NCI-H345 treated with DMSO at 0.1 percent for 48 hours (cell line): Measurements from ENCODE around the gene PTPRN2.

ENCODE experiments used
- DNase-seq: peaks from one replicate; lab custom pipeline; 2025; ENCODE audit not compliant: unreplicated experiment; lab: John Stamatoyannopoulos, UW

Gene PTPRN2

DNA sequence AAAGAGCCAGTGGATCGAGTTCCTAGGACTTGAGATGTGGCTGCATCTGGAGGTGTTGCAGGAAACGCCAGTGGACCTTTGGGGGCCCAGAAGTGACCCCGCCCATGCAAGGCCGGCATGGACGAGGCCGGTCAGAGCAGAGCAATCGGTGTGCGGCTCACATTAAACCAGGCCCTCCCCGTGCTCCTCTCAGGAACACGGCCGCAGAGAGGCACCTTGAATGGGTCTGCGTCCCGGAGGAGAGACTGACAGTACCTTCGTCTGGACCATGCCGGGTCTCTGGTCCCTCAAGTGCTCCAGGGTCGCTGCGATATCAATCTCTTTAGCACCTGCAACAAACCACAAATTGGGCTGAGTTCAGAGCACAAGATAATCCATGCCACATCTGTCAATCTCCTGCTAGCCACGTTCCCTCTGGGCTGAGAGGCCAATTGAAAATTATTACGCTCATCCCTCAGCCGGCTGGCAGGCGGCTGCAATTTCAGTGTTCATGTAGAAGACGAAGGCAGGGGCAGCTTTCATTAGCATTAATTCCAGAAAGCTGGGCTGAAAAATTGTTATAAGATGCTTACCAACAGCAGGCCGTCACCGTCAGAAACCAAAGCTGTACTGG, 1038.8 kb downstream of the PTPRN2 start:
- DNase-seq, result no peak

DNA sequence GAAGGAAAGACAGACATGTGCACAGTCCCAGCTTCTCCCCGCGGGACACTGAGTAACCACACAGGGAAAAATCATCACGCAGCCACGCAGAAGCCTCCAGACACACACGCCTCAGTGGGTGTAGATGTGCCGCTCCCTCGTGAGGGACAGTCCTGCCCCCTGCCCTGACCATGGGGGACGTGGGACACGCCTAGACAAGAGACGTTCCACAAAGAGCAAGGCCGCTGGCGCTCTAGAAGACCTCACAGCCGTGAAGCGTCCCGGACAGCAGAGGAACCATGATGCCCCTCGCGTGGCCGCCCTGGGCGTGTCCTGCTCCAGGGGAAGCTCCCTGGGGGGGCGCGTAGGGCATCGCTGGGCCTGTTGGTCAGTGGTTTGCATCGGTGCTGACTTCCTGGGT, 1040.0 kb downstream of the PTPRN2 start:
- DNase-seq, result no peak

DNA sequence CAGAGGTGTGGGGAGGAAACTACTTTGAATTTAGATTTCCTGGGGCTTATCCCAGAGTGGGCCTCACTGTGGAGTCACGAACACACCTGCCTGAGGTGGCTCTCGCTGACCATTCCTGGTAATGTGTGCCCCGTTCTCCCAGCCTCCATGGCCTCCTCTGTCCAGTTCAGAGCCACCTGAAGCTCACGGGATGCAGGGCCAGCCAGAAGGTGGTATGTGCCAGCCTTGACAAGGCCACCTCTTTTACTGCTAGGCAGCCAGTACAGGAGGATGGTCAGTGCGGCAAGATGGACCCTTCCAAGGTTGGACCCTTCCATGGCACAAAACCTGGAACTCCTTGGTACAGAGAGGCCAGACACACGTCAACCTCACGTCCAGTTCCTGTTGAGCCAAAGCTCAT, 1040.5 kb downstream of the PTPRN2 start:
- DNase-seq, result no peak

DNA sequence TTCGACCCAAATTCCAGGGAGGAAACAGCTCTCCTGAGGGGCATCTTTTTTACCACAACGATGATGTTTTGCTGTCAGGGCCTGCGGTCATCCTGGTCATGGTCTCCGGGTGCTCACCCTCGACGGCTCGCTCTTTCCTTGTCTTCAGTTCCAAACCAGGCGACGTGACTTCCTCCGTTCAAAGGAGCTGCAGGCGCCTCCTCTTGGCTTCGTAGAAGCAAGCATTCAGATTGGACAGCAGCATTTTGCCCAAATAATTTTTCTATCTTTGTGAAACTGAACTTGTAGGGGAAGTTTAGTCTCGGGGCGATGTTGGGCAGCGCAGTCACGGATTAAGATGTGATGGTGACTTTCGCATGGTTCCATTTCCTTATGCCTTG, 1042.0 kb downstream of the PTPRN2 start:
- no peak for DNase-seq

DNA sequence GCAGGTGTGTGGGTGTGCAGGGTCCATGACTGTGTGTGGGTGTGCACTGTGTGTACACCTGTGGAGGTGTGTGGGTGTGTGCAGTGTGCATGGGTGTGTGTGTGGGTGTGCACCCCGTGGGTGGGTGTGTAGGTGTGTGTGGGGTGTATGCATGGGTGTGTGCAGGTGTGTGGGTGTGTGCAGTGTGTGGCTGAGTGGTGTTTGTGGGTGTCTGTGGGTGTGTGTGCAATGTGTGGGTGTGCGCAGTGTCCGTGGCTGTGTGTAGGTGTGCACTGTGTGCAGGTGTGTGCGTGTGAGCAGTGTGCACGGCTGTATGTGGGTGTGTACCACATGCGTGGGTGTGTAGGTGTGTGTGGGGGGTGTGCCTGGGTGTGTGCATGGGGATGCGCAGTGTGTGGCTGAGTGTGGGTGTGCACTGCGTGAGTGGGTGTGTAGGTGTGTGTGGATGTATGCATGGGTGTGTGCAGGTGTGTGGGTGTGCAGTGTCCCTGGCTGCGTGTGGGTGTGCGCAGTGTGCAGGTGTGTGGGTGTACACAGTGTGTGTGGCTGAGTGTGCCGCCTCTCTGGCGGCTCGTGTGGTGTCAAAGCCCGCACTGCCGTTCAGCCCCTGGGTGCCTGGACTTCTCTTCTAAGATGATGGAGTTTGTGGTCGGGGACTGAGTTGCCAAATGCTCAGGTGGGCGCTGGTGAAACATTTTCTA, 1042.5 kb downstream of the PTPRN2 start:
- no peak for DNase-seq

DNA sequence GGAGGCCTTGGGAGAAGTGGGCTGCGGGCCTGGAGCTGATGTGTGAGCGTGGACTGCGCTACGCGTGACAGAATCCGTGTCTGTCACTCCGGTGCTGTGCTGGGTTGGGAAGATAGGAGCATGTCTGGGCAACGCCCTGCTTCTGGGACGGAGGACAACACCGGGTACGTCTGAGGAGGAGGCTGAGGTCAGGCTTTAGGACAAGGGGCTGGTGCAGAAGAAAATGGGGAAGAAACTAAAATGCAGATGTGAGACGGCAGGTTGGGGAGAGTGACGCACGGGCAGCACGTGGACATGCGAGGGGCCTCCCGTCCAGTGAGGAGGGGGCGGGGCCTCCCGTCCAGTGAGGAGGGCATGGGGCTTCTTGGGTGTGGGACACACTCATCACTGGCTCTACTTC, 1043.4 kb downstream of the PTPRN2 start:
- no peak for DNase-seq

DNA sequence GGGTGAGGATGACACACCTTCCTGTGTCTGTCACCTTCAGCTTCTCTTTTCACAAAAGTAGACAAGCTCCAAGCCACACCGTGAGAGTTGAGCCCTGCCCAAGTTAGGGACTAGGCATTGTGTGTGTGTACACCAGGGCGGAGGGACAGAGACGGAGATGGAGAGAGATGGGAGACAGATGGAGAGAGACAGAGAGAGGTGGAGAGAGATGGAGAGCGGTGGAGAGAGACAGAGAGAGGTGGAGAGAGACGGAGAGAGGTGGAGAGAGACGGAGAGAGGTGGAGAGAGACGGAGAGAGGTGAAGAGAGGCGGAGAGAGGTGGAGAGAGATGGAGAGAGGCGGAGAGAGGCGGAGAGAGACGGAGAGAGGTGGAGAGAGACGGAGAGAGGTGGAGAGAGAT, 1043.8 kb downstream of the PTPRN2 start:
- DNase-seq, result no peak

DNA sequence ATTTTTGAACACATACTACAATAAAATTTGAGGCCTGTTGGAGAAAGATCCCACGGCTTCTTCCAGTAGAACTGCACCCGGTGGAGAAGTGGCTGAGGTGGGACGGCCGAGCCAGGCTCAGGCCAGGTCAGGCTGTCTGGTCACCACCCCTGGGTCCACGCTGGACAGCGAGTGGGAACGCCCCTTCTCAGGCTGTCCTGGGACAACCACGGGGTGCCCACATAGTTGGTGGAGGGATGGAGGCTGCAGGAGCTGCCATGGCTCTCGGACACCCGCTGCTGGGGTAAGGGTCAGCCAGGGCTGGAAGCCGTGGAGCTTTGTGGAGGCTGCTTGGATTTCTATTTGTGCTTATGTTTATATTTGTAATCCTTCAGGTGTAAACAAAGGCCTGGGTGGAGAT, 1044.3 kb downstream of the PTPRN2 start:
- DNase-seq, result no peak

DNA sequence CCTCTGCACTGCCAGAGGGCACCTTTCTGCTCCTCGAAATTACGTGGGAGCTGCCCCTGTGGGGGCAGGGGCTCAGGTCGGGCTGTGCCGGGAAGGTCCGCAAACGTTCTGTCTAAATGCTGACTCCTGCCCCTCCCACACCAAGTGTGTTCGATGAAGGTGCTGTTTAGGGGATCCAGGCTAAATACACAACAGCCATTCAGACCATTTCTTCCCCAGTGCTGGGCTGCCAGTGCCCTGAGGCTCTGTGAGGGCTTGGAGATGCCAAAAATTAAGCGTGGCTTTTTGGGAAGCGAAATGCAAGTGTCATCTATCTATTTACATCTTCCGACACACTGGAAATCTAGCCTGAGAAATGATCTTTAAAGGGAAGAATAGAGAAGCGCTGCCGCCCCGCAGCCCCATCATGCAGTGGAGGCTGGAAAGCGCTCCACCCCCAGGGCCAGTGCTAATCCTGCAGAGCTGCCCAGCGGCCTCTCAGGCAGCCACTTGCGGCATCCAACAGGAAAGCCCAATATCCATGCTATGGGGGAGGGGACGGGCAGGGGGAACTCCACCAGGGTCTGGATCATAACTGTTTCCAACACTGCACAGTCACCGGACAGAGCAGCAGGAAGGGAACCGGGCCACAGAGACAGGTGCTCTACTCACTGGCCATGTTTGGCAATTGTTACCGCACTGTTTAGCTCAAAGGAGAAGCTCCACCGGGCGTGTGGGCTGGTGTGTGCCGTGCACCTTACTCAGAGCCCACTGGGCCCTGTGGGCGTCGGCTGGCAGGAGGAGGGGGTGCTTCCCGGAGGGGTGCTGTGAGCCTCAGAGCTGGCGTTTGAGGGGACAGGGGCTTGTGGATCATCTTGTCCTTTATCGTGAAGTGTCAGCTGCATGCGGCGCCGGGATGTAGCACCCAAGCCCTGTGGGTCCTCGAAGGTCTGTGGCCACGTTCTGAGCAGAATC, 1045.3 kb downstream of the PTPRN2 start:
- DNase-seq, result no peak

DNA sequence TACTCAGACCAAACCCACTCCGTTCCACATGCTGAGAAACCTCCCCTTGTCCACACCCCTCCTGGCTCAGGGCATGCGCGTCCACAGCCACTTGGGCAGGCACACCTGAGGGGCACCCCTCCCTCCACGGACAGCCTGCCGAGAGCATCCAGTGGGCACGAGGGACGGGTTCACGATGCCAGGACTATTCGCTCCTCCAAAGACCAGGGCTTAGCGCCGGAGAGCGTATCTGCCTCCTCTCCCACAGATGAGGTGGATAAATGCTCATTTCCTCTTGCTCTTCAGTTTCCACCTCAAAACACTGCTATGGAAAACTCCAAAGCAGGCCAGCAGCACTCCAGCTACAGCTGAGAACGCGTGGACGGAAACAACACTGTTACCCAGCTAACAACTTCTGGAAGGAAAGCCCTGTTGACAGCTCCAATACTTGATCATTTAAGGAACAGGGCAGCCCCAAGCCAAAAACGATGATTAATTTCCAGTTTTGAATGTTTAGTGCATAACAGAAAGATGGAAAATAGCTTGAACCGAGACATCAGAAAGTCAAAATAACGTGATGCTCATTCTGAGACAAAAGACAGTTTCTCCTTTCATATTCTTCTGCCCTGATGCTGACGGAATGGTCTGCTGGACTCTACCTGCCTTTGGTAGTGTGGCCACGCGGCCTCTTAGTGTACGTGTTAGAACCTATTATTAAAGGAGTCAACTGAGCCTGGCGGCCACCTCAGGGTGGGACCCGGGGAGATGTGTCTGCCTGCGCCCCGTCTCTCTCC, 1046.1 kb downstream of the PTPRN2 start:
- no peak for DNase-seq

DNA sequence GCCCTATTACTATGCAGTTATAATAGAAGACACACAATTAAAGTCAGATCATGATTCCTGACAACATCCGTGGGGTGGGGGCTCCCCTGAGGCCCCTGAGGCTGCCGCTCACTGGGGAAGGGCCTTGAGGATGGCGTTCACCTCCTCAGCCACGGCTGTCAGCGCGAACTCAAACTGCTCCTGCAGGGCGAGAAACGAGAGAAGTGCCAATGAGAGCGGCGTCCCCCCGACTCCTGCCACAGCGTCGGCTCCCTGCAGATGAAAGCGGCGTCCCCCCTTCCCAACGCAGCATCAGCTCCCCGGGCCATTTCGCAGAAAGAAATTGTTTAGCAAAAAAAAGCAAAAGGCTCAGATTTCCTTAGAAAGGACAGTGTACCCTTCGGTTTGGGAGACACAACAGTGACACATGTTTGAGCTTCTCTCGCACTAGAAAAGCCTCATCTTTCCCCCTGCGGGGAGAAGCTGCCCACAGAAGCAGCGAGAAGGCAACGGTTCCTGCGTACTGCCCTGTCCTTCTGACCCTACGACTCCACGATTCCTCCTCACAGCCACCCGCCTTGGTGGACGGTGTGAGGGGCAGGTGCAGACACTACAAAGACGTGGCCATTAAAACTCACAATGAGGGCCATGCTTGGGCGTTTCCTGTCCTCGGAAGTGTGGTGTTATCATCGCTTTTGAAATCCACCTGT, 1046.9 kb downstream of the PTPRN2 start:
- no peak for DNase-seq

DNA sequence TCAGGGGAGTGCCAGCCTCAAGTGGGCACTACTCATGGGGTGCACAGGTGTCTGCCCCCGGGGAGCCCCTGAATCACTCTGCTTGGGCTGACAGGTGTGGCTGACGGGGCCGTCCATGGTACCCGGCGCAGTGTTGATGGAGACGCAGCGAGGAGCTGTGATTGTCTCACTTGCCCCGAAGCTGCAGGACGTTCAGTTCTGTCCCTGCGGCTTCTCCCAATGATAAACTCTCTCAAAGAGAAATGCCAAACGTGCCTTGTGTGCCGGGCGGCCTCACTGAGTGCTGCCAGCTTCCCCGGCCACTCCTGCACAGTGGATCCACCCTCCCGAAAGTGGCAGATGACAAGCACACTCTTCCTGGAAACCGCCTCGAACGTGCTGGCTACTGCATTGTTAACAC, 1047.6 kb downstream of the PTPRN2 start:
- no peak for DNase-seq

DNA sequence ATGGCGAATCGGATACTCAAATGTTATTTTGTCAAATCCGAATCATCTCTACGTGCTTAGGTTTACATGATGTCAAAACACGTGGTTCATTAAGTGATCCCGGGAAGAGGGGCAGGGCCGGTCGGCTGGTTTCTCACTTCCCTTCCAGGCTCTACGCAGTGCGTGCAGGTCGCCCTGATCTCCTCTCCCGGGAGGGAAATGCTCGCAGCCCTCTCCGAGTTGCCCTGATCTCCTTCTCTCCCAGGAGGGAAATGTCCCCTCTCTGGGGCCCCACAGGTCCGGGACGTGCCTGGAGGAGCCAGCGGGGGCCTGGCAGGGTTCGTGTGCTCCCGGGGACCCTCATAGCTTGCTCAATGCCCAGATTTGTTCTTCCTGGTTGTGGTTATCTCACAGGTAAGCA, 1048.1 kb downstream of the PTPRN2 start:
- DNase-seq, result no peak

DNA sequence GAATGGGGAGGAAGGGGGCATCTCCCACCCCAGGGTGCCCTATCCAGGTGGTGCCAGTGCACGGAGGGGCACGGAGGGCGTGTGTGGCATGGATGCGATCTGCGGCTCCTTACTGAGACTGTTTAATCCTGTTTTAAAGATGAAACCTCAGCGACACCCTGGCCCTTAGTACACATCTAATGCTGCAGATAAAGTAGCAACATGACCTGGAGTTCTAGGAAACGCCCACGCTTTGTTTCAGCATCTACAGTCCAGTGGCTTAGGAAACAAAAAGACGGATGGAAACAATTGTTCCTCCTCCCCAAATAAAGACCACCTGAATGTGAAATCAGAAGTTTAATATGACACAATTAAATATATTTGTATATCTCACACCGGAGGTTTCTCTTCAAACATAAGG, 1048.9 kb downstream of the PTPRN2 start:
- no peak for DNase-seq

DNA sequence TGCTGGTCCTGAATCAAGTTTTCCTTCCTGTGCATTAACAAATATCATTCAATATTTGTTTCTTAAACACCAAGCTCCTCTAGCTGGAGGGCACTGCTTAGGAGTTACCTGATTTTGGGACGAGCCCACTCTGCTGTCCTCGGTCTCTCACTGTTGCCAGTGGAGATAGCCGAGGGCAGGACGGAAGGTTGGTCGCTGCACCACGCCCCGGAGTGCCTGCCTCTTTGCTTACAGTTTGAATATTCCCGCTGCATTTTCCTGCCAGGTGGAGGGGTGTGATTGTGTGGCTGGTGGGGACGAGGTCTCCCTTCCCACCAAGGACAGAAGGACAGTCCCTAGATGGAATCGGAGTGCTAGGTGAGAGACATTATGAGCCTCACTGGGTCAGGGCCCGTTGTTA, 1049.3 kb downstream of the PTPRN2 start:
- DNase-seq, result no peak

DNA sequence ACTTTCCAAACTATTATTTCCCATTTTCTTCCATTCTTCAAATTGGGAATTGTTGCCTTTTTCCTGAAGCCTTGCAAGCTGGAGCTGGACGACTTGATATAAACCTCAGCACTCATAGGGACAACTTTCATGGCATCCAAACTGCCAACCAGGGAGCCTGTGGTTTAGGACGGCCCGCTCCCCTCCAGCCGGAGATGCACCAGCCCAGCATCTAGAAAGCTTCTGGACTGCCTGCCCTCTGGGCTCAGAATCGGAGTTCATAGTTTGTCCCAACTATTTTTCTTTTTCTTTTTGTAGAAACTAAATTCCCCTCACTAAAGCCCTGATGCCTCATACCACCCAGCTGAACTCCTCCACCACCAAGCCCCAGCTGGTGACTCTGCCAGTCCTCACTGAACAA, 1050.6 kb downstream of the PTPRN2 start:
- DNase-seq, result no peak

DNA sequence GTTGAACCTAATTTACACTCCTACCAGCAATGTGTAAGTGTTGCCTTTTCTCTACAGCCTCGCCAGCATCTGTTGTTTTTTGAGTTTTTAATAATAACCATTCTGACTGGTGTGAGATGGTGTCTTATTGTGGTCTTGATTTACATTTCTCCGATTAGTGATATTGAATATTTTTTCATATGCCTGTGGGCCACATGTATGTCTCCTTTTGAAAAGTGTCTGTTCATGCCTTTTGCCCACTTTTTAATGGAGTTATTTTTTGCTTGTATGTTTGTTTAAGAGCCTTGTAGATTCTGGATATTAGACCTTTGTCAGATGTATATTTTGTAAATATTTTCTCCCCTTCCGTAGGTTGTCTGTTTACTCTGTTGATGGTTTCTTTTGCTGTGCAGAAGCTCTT, 1055.6 kb downstream of the PTPRN2 start:
- no peak for DNase-seq

DNA sequence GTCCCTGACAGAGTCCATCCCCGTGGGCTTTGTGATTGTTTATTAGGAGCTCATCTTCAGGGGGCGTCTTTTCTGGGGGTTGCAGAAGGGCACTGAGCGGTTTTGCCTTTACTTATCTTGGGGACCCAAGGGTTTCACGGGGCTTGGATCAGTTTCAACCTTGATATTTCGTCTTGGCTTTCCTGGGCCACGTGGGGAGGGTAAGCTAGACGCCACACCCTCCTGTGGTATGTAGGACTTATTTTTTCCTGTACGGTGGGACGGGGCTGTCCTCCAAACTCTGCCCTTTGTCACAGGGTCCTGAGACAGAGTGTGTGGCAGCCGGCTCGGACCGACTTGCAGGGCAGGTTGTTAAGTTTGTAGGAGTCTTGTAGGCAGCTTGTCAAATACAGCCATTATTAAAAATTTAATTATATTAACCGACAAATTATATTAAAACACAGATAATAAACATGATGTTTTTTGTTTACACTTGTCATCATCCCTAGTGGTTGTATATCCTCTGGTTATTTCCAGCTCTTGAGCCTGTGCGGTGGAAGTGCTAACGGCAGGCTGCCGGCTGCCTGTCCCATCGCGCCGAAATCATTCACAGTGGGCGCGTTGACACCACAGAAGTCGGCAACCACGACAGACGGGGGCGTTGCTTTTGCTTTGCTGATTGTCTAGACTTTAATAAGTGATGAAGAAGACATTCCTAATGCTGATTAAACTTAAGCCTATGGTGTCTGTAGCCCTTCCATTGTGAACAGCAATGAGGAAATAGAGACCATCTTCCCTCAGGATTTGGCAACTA, 1057.7 kb downstream of the PTPRN2 start:
- no peak for DNase-seq

DNA sequence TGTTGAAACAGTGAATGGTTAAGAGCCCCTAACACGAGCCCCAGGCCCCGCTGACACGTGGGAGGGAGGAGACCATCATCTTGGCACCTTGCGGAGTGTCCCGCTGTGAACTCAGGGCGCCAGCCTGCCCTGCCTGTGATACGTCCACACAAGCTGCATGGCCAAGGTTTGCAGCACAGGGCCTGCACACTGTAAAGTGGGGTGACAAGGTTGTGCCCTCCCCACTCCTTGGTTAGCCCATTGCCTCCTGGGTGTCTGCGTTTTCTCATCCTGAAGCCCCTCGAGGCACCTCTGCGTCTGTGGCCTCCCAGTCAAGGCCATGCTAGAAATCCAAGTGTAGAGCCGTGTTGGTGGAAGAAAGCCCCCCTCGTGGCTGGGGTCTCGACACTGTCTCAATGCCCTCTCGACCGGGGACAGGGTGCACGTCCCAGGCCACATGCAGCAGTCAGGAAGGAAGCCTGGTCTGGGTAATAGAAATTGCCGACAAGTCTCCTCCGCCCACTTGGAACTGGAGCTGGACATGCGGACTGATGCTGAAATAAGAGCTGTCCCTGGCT, 1058.8 kb downstream of the PTPRN2 start:
- no peak for DNase-seq

DNA sequence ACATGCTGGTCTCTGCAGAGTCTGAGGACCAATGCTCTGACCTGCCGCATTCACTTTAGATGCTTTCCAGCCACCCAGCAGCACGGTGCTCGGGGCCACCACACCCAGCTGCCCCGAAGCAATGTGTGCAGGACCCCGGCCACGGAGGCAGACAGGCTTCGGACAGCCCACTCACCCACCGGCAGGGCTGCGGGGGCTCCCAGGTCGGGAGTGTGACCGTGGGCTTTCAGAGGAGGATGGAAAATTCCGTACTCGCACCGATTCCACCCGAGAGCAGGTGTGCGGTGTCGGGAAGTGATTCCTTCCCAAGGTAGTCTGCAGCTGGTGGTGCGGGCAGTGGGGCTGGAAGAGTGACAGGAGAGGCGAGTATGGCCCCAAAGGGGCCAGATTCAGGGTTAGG, 1059.9 kb downstream of the PTPRN2 start:
- no peak for DNase-seq
